NT2/D1 (cell line): ENCODE data around the gene LRWD1.
"Not testable (repeated sequence)": the region's sequence is repeated elsewhere in the genome, so short reads cannot be mapped to it uniquely, and the experiment has no call there.

Source experiments
- YY1 ChIP-seq: IDR thresholded peaks from 2 replicates; pipeline ENCODE4 v1.6.1; 2011; ENCODE audit not compliant: insufficient read length, insufficient read depth
- ZNF274 ChIP-seq: IDR thresholded peaks from 2 replicates; pipeline ENCODE4 v1.6.1; 2011; ENCODE audit warnings: mild to moderate bottlenecking, low read depth, low read length

- TF ChIP-seq YY1, ZNF274: not testable (repeated sequence)
Measured at GRCh38 chr7:102512642-102513221, 47.9 kb downstream of the LRWD1 start.
